ENCODE results near the gene GALNT9.
"Not testable (repeated sequence)": the region's sequence is repeated elsewhere in the genome, so short reads cannot be mapped to it uniquely, and the experiment has no call there.

GALNT9 gene

DNA sequence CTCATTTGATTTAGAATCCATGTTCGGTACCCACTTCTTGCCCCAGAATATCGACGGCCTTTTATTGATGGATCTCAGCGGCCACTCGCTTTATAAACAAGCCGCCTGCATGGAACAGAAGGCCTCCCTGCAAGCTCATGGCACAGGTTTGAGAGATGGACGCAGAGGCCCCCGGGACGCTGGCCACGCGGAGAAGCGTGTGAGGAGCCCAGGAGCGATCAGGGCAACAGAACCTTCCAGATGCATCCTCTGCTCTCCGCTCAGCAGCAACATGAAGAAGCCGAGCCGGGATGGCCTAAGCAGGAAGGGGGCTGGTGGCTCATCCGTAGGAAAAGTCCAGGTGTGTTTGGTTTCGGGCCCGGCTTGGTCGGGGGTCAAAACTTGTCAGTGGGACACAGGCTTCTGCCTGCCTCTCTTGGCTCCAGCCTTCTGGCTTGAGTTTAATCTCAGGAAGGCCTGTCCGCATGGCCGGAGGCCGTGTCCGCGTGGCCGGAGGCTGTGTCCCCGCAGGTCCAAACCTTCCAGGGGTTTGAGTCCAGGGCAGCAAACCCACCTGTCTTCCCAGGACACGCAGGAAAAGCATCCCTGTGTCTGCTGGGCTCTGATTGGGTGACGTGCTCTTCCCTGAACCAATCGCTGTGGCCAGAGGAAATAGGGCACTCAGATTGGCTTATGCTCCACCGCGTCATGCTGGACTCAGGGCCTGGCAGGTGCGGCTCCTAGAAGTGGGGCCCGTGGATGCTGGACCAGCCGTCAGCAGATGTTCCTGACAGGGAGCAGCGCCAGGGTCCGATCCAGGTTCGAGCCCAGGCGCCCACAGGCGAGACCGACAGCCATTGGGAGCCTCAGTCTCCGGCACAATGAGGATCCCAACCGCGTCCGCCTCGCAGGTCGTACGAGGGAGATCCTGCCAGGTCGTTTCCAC lies 65.0 kb downstream of the GALNT9 start:
- no peak for DNase-seq (ENCODE audit: low spot score)

DNA sequence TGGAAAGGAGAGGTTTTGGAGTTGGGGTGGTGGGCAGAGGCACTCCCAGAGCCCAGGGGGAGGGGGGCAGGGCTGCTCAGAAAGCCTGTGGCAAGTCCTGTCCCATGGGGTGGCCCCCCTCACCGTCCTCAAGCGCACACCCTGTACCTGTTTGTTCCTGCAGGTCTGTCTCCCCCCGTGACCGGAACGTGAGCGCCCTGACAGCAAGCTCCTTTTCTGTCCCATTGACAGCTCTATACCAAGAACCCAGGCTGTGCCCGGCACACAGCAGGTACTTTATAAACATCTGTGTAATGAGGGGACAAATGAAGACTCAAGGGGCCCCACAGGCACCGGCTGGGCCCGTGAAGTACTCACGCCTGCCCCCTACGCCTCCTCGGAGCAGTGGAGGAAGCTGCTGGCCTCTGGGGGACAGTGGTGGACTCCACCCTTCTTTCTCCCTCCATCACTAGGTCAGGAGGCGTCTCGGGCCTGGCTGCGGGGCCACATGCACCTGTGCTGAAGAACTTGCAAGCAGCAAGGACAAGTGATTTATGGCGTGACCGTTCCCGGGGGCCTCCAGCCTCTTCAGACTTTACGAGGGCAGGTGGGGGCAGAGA lies 65.8 kb downstream of the GALNT9 start:
- no peak for DNase-seq (ENCODE audit: low spot score)

DNA sequence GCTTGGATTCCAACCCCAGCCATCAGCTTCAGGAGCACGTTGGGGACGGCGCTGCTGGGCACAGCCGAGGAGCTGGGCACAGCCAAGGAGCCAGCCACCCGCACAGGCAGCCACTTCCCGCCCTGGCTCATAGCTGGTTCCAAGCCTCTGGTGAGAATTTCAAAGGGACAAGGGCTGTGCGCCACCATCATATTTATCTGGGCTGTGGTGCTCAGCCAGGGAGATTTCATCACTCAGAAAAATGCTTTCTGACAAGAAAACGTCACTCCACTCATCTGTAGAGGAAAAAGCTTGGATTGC lies 66.4 kb downstream of the GALNT9 start:
- no peak for DNase-seq (ENCODE audit: low spot score)

DNA sequence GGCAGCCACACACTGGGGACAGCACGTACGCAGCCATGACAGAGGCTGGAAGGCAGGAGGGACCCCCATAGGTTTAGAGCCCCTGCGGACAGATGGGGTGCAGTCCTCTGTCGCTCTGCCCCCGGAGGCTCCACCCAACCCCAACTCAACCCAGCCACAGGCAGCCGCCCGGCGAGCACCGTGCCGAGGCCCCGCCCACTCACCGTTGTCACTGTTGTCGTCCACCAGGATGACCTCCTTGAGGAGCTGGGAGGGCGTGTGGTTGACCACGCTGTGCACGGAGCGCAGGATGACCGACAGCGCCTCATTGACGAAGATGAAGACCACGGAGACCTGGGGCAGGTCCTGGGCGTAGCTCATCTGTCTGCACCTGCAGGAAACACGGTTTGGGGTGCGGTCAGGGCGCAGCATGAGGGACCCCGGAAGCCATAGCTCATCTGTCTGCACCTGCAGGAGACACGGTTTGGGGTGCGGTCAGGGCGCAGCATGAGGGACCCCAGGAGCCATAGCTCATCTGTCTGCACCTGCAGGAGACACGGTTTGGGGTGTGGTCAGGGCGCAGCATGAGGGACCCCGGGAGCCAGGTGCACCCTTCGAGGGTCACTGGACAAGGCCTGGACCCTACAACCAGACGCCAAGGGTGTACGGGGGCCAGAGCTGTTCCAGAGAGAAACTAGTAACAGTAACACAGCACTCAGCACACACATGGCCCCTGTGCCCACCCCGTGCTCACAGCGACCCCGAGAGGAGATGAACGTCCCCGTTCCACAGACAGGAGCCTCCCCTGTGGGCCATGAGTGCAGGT lies 66.9 kb downstream of the GALNT9 start:
- DNase-seq (ENCODE audit: low spot score), result no peak

DNA sequence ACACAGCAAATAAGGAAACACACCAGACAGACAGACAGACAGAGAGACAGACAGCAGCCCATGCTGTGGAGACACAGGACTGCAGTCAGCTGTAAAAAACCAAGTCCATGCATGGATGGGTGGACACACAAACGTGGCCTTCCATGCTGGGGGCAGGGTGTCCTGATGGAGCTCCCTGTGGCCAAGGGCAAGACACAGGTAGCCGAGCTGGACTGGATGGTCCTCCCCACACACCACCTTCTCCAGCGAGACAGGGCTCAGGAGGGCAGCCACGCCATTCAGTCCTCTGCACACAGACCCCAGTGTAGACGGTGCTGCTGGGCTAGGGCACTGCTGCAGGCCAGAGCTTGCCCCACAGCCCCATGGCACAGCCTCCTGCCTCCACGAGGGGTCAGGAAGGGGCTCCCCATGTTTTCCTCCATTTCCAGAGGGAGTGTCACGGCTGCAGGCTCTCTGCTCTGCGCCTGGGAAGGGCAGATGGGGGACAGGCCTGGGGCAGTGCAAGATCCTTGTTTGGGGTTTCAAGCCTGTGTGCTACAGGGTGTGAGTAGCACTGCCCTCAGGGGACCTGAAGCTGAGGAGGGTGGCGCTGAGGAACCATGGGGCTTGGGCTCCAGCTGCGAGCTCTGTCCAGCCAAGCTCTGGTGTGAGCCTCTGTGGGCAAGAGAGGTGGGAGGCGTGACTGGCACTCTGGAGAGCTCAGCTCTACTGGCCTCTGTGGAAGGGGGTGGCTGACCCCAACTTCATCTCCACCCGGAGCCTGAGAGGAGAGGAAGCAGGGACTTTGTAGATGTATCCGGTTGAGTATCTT lies 67.9 kb downstream of the GALNT9 start:
- no peak for DNase-seq (ENCODE audit: low spot score)

DNA sequence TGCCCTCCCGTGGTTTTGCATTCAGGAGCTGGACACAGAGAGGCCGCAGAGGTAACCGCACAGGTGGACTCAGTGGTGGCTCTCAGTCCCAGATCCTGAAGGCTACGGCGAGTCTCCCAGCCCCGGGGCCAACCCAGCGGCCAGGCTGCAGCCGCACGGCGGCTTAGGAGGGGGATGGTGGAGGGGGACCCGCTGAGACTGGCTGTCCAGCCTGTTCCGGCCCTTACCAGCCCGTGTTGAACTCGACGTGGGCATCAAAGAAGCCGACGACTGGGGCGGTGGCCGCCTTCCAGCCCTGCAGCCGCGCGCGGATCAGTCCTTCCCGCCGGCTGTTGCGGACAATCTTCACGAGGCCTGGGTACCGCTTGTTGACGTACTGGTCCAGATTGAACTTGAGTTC lies 68.7 kb downstream of the GALNT9 start:
- no peak for DNase-seq (ENCODE audit: low spot score)

DNA sequence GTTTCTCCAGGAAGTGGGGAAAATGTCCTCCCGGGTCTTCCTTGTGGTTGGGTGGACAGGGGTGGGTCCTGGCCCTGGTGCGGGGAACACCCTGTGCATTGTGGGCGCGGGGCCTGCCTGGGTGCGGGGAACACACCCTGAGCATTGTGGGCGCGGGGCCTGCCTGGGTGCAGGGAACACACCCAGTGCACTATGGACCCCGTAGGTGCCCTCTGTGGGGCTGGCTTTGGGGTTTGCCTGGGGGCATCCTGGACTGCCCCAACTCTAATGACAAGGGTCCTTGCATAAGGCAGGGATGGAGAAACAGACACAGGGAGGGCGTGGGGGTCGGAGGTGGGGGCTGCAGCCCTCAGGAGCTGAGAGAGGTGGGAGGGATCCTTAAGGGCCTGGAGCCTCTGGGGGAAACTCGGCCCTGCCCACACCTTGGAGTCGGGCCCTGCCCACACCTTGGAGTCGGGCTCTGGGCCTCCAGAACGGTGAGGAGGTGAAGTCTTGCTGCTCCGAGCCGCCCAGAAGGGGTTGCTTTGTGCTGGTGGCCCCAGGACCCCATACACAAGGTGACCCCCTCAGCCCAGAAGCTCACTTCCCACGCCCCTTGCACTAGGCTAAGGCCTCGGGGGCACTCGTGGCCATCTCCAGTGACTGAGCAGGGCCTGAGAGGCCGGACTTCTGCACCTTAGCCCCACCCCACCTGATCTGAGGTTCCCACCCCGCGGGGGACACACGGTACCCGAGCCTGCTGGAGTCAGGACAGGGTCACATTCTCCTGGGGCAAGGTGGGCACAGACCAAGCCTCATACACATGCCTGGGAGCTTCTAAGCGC lies 69.3 kb downstream of the GALNT9 start:
- no peak for DNase-seq (ENCODE audit: low spot score)

DNA sequence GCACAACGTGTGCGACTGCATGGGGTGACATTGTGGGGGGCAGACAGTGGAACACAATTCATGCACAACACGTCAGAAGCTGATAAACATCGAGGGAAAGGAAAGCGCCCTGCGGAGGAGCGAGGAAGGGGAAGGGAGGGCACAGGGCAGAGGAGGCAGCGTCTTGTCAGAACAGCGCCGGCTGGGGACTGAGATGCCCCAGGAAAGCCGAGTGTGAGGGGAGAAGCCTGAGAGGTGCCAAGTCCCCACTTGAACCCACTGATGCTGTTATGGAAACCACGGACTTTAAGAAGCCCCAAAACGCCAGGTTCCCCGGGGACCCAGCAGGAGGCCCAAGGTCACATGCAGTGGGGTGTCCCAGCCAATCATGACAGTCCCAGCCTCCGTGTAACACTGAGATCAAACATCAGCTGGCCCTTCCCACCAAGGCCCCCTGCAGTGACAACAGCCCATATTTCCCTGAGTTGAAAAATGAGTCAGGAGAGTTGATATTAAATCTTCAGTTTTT lies 70.0 kb downstream of the GALNT9 start:
- DNase-seq (ENCODE audit: low spot score), result no peak

DNA sequence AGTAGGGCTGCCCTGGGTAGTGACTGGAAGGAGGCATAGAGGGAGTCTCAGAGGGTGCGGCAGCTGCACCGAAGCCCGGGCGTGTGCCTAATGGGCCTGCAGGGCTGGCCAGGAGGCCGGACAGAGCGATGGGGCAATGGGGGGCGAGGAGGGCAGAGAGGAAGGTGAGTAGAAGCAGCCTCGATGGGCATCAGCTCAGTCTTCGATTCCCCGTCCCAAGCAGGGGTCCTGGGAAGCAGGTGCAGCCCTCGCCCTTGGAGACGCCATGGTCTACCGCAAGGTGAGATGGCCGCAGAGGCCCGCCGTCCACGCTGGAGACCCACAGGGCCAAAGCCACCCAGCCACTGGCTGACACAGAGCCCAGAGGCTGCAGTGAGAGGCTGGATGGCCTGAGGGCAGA lies 70.8 kb downstream of the GALNT9 start:
- DNase-seq (ENCODE audit: low spot score), result no peak

DNA sequence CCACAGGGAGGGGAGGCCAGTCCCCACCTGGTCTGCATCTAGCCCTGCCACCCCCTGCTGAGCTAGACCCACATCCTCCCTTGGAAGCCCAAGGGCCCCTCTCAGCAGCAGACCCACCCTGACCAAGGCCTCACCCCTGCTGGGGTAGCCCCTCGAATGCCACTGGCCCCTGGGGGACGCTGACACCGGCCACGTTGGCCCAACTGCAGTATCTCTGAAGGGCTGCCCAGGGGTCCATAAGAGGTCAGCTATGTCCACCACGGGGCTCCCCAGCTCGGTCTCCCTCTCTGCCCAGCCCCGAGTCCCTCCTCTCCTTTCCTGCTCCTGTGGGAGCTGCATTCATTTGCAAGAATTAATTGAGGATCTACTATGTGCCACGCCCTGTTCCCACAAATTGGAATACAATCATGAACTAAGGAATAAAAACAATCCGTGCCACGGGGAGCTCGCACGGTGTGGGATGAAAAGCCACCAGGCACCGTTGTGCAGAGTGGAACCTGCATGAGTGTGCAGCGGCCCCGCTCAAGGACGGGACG lies 71.4 kb downstream of the GALNT9 start:
- no peak for DNase-seq (ENCODE audit: low spot score)

DNA sequence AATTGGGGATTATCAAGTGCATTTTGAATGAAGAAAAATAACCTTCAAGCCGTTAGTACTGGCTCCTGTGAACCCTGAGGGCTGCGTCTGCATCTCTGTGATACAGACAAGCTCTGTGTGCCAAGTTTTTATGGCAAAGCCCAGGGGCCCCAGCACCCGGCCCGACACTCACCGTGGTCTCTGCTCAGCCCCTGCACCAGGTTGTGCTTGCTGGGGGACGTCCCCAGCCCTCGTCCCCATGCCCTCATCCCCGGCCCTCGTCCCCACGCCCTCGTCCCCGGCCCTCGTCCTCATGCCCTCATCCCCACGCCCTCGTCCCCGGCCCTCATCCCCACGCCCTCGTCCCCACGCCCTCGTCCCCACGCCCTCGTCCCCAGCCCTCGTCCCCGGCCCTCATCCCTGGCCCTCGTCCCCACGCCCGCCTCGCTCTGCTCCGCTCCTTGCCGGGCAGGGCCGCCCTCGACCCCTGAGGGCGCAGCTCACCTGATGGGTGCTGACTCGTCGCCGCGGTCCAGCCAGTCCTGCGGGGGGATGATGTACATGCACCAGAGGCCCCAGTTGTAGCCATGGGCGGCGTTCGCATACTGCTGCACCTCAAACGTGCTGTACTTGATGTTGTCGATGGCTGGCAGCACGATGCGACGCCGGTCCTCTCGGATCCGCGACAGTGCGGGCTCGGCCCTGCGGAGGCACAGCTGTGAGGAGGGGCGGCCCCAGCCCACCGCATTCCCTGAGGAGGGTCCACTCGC lies 72.0 kb downstream of the GALNT9 start:
- no peak for DNase-seq (ENCODE audit: low spot score)

DNA sequence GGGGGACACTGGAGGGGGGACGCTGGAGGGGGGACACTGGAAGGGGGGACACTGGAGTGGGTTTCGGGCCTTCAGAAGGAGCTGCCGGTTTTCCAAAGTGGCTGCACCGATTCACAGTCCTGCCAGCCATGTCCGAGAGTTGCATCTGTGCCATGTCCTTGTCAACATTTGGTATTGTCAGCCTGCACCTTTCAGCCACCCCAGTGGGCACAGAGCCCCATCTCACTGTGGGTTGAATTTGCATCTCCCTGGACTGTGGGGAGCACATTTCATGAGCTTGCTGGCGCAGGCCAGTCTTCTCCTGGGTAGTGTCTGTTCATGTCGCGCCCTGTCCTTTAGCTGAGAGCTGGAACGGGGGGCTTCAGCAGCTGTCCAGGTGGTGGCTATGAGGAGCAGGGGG lies 72.7 kb downstream of the GALNT9 start:
- no peak for DNase-seq (ENCODE audit: low spot score)

DNA sequence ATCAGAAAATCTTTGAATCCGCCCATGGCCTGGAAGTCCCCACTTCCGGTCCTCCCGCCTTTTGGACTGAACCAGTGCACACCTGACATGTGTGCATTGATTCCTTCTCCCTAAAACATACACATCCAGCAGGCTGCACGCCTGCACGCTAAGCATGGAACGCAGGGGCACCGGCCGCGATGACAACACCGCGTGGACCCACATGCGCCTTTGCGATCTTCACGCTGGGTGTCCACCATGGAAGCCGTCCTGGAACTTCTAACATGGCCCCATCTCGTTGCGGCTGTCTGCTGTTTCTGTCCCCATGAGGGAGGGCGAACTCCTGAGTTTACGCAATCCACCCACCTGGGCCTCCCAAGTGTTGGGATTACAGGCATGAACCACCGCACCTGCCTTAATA lies 73.7 kb downstream of the GALNT9 start:
- no peak for DNase-seq (ENCODE audit: low spot score)

DNA sequence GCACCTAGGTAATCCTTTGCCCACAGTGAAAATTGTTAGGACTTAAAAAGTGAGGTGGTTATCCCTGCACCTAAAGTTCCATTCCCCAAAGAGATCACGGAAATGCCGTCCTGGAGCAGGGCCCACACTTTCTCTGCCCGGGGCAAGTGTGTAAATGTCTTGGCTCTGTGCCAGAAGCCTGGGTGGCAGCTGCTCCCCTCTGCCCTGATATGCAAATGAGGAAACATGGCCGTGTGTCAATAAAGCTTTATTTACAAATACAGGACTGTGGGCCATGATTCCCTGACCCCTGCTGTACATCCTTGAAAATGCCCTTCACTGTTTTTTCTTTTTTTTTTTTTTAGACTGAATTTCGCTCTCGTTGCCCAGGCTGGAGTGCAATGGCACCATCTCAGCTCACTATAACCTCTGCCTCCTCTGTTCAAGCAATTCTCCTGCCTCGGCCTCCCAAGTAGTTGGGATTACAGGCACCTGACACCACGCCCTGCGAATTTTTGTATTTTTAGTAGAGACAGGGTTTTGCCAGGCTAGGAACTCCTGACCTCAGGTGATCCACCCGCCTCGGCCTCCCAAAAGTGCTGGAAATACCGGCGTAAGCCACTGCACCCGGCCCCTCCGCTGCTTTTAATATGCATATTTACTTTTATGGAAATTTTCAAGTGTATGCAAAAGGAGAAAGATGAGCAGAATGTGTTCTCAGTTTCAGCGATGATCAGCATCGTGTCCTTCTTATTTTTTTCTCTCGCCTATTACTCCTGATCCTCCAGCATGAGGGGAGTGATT lies 75.5 kb downstream of the GALNT9 start:
- DNase-seq (ENCODE audit: low spot score), result no peak

DNA sequence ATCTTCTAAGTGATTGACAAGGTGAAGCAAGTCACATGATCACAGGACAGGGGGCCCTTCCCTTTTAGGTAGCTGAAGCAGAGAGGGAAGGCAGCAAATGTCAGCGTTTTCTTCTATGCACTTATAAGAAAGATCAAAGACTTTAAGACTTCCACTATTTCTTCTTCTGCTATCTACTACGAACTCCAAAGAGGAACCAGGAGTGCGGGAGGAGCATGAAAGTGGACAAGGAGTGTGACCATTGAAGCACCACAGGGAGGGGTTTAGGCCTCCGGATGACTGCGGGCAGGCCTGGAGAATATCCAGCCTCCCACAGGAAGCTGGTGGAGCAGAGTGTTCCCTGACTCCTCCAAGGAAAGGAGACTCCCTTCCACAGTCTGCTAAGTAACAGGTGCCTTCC lies 76.4 kb downstream of the GALNT9 start:
- not testable (repeated sequence) for DNase-seq (ENCODE audit: low spot score)

DNA sequence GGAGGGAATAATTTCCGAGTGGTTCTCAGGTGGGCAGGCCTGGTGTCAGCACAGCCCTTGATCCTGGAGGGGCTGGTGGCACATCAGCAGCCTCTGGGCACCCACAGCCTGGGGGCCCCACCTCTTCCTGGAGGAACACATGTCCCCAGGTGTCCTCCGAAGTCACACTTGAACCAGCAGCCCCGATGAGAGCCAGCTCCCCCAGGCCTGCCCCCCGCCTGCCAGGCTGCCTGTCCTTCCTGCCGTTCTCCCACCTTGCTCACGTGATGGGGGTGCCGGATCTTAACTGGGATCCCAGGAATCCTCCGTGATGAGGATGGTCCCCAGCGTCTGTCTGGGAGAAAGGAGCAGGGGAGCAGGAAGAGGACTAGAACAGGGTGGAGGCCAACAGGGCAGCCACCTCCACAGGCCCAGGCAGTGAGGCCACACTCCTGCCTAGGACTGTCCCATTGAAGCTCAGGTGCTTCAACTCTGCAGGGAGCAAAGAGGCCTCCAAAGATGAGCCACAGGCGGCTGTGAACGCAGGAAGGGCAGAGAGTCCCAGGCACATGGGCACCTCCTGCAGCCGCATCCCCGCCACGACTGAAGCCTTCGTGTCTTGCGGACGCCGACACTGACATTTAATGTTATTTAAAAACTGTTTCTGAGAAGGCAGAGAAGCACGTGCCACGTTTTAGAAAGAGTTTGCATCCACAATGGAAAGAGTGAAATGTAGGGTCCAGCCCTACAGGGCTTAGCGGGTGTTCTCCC lies 77.5 kb downstream of the GALNT9 start:
- no peak for DNase-seq (ENCODE audit: low spot score)

DNA sequence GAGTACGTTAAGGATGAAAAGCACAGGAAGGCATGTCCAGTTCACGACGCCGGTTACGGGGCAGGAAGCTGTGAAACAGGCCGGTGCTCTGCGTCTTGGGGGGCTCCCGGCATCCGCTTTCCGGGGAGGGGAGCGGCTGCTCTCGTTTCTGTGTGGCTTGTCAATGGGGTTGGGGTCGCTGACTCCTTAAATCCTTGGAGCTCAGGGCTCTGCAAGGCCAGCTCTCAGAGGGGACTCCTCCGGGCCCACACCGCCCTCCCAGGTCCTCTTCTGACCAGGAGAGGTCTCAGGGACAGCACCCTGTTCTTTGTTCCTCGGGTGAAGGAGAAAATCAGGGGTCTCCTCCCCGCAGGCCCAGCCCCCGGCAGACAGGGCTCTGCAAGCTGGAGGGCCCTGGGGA lies 78.1 kb downstream of the GALNT9 start:
- no peak for DNase-seq (ENCODE audit: low spot score)

DNA sequence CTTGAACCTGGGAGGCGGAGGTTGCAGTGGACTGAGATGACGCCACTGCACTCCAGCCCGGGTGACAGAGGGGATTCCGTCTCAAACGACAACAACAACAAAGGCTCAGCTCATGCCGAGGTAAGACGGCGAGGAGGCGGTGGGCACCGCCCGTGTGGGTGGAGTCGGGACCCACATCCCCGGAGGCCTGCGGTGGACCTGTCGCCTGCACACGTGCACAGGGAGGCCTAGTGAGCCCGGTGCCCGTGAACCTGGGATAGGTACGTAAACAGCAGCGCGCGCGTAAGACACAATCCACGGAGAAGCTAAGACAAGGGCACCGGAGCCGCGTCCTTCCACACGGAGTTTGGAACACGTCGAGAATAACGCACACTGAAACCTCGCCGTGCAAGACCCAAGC lies 78.7 kb downstream of the GALNT9 start:
- no peak for DNase-seq (ENCODE audit: low spot score)
